GM12878 (cell line): ENCODE data around the gene SELPLG. TPM values are rescaled to one million over a fixed set of nuclear protein-coding genes. Genes with fewer than 3 reads are reported as not detected.

Experiments
- CEBPB ChIP-seq, 2 experiments: fragments of 150-350 bp in 1 of 2; IDR thresholded peaks; 2 replicates each; pipeline ENCODE4 v1.6.1; 2012 to 2014; ENCODE audit warnings: low read depth in 2 of 2, low read length in 2 of 2, borderline replicate concordance in 1 of 2, inconsistent platforms in 1 of 2
- CHD4 ChIP-seq: fragments of 200-600 bp; sonication (generic); IDR thresholded peaks from 2 replicates; pipeline ENCODE4 v1.6.1; 2016; ENCODE audit warnings: mild to moderate bottlenecking
- EED ChIP-seq: sonication (generic); IDR thresholded peaks from 2 replicates; pipeline ENCODE4 v1.6.1; 2016; ENCODE audit warnings: antibody characterized with exemption, low read depth
- ELK1 ChIP-seq: IDR thresholded peaks from 2 replicates; pipeline ENCODE4 v1.6.1; 2012; ENCODE audit warnings: low read depth, low read length, improper control_type of control experiment
- EZH2 ChIP-seq: IDR thresholded peaks from 2 replicates; pipeline ENCODE4 v1.6.1; 2012; ENCODE audit warnings: low read depth, mild to moderate bottlenecking, control low read depth, inconsistent platforms, low read length, borderline replicate concordance; ENCODE audit not compliant: control insufficient read depth
- GABPA ChIP-seq: IDR thresholded peaks from 2 replicates; pipeline ENCODE4 v1.6.1; 2014; ENCODE audit warnings: antibody characterized with exemption, low read depth, mild to moderate bottlenecking, inconsistent platforms
- IKZF2 ChIP-seq, 2 experiments: fragments of 450-650 bp; IDR thresholded peaks; 2 replicates each; pipeline ENCODE4 v1.6.1; 2017; ENCODE audit warnings: mild to moderate bottlenecking in 2 of 2, moderate library complexity in 2 of 2
- MTA3 ChIP-seq: IDR thresholded peaks from 2 replicates; pipeline ENCODE4 v1.6.1; 2012; ENCODE audit warnings: low read length, inconsistent platforms, borderline replicate concordance
- NFXL1 ChIP-seq: fragments of 450-650 bp; IDR thresholded peaks from 2 replicates; pipeline ENCODE4 v1.6.1; 2017; ENCODE audit warnings: antibody characterized with exemption, mild to moderate bottlenecking, borderline replicate concordance
- RB1 ChIP-seq: fragments of 450-650 bp; formaldehyde crosslinking; IDR thresholded peaks from 2 replicates; pipeline ENCODE4 v1.6.1; 2017; ENCODE audit warnings: mild to moderate bottlenecking, borderline replicate concordance
- RELA ChIP-seq: fragments of 450-650 bp; IDR thresholded peaks from 2 replicates; pipeline ENCODE4 v1.8.0; 2014; ENCODE audit warnings: borderline replicate concordance; ENCODE audit not compliant: partially characterized antibody
- RUNX3 ChIP-seq: IDR thresholded peaks from 2 replicates; pipeline ENCODE4 v1.6.1; 2012; ENCODE audit warnings: low read length, inconsistent platforms
- SPI1 ChIP-seq: IDR thresholded peaks from 2 replicates; pipeline ENCODE4 v1.6.1; 2011; ENCODE audit warnings: low read depth, mild to moderate bottlenecking, low read length, moderate library complexity, borderline replicate concordance; ENCODE audit not compliant: insufficient read depth
- TBL1XR1 ChIP-seq: IDR thresholded peaks from 2 replicates; pipeline ENCODE4 v1.6.1; 2012; ENCODE audit warnings: low read depth, low read length, improper control_type of control experiment
- USF2 ChIP-seq: IDR thresholded peaks from 2 replicates; pipeline ENCODE4 v1.6.1; 2011; ENCODE audit warnings: low read depth, low read length, improper control_type of control experiment, borderline replicate concordance
- polyA plus RNA-seq, 11 experiments: library from polyadenylated mRNA; depleted of rRNA in 4 of 11; unstranded in 6 of 11; stranded (reverse) in 5 of 11; fragments of >200 nt; fragmentation: Nextera tagmentation in 4 of 11; fragmentation: Illumina TruSeq in 1 of 11; extraction: Ambion mirVana in 4 of 11; extraction: Trizol in 1 of 11; gene quantifications; 1 replicate in 1 of 11; 2 replicates in 10 of 11; pipeline versions ENCODE4 v1.2.1 to v1.2.3, GENCODE V29; 2011 to 2016; ENCODE audit warnings: inconsistent platforms in 2 of 11, missing spikeins in 2 of 11, low read depth in 1 of 11
- total RNA-seq, 4 experiments: library from RNA; depleted of rRNA in 3 of 4; stranded (reverse); fragments of >200 nt in 3 of 4; fragmentation: Illumina TruSeq in 1 of 4; extraction: Trizol in 1 of 4; gene quantifications; 2 replicates each; pipeline versions ENCODE4 v1.2.1 to v1.2.3, GENCODE V29; 2013 to 2021
- TF ChIP-seq, protein P1 (sequence below): fragments of 150-350 bp; IDR thresholded peaks from 2 replicates; pipeline ENCODE4 v1.6.1; 2014; ENCODE audit warnings: mild to moderate bottlenecking, low read depth, low read length

The SELPLG gene
- total and polyA plus RNA-seq, 10 of the 15 experiments (the other 5 are each of a cell fraction or from before 2014, with no cell fraction given): 3.2 to 32.3 (median 23.9) TPM

GRCh38 chr12:108613548-108613947 is 20.1 kb downstream of the SELPLG start (continued):
- TF ChIP-seq IKZF2 (IDR thresholded peaks at IDR 0.05) (peak in 1 of 2 experiments; percentile 30; a peak in 2 of 4 replicates), CEBPB (IDR thresholded peaks at IDR 0.05; ENCODE audit: borderline replicate concordance in 1 of 2, low read depth in 2 of 2, low read length in 2 of 2) (no peak), SPI1 (peak; percentile 30; the same call in 1 of the 2 replicates), RB1 (no peak), MTA3 (no peak), EED (peak; percentile 21; the same call in 1 of the 2 replicates), GABPA (no peak), TBL1XR1 (no peak), NFXL1 (no peak), ELK1 (no peak), EZH2 (no peak), CHD4 (no peak), RUNX3 (no peak), USF2 (no peak), RELA (peak; percentile 31)
- TF ChIP-seq, protein P1, sequence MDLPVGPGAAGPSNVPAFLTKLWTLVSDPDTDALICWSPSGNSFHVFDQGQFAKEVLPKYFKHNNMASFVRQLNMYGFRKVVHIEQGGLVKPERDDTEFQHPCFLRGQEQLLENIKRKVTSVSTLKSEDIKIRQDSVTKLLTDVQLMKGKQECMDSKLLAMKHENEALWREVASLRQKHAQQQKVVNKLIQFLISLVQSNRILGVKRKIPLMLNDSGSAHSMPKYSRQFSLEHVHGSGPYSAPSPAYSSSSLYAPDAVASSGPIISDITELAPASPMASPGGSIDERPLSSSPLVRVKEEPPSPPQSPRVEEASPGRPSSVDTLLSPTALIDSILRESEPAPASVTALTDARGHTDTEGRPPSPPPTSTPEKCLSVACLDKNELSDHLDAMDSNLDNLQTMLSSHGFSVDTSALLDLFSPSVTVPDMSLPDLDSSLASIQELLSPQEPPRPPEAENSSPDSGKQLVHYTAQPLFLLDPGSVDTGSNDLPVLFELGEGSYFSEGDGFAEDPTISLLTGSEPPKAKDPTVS: no peak
